HG03159 (cell line): ENCODE results near the gene NPAS2.

ENCODE experiments used
- ATAC-seq: cut with Tn5 transposase; IDR thresholded peaks from one replicate; pipeline ENCODE4 v1.9.1; 2021; ENCODE audit warnings: mild to moderate bottlenecking, moderate library complexity; ENCODE audit not compliant: unreplicated experiment

NPAS2 gene

GRCh38 chr2:100853909-100854810 lies 34.2 kb downstream of the NPAS2 start:
- no peak for ATAC-seq

GRCh38 chr2:100855084-100855483 lies 35.1 kb downstream of the NPAS2 start:
- ATAC-seq: no peak

DNA sequence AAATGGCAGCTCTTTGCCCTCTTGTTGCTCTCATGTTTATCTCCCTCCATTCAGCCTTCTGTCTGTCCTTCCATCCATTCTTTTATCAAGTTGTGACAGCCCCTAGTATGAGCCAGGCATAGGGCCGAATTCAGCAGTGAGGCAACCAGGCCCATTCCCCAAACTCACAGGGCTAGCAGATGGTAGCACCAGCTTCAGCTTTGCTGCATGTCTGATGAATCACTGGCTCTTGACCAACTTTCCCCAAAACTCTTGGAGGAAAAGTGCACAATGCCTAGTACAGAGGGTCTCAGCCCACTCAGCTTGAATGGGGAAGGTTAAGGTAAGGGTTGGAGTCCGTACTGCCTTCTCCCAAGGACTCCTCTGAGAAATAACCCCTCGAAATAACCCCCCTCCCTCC lies 35.7 kb downstream of the NPAS2 start:
- no peak for ATAC-seq

DNA sequence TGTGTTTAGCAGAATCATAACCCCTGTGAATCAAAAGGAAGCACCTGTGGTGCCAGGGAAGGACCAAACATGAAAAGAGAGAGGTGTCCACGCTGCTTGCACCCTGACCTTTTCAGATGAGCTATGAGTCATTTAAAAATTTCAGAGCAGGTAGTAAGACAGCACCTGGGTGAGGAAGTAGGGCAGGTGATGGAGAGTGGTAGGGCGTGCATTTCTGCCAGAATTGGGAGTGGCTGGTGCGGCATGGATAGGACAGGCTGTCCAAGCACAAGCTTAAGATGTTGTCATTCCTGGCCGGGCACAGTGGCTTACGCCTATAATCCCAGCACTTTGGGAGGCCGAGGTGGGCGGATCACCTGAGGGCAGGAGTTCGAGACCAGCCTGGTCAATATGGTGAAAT lies 36.8 kb downstream of the NPAS2 start:
- ATAC-seq: no peak

GRCh38 chr2:100857341-100857740 lies 37.4 kb downstream of the NPAS2 start:
- ATAC-seq: no peak

DNA sequence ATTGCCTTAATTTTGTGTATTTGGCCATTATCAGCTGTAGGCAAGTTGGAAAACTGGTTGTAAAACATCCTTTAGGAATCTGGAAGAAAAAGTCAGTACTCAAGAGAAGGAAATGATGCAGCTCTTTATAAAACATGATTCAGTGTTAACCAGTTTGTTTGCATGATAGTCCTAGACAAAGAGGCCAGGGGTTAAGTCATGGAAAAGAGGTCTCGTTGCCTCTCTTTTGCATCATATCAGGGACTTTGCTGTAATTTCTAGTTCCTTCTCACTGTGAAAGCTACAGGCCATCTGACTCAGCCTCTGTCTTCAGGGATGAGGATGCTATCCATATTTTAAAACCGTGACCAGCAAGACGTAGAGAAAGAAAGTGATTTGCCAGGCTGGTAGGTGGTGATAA lies 38.0 kb downstream of the NPAS2 start:
- no peak for ATAC-seq

DNA sequence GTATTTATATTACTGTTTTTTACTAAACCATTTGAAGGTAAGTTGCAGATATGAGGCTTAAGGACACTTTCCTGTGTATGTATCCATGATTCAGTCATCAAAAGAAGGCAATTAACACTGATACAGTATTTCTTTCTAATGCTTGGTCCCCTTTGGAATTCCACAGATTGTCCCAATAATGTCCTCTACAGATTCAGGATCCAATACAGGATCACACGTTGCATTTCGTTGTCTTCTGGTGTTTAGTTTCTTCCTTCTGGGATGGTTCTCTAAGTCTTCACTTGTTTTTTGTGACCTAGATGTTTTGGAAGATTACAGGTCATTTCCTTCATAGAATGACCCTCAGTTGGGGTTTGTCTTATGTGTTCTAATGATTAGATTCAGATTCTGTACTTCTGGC lies 40.0 kb downstream of the NPAS2 start:
- no peak for ATAC-seq

- no peak for ATAC-seq
These were observed 41.4 kb downstream of the NPAS2 start for GRCh38 chr2:100861340-100861739.

DNA sequence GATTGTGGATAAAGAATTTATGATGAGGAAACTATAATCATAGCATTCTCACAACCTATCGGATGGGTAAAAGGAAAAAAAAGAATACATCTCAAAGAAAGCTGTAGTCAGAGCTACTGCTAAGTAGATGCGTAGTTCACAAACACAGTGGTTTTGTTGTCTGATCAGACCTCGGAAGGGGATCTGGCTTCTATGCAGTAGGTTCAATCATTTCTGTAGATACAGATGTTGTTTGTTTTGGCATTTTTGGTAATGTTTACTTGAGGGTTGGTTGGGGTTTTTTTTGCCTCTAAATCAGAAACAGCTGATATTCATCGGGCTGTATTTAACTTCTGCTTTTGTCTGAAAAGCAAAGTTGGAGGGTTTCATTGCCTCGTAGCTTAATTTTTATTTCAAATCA lies 42.1 kb downstream of the NPAS2 start:
- no peak for ATAC-seq

DNA sequence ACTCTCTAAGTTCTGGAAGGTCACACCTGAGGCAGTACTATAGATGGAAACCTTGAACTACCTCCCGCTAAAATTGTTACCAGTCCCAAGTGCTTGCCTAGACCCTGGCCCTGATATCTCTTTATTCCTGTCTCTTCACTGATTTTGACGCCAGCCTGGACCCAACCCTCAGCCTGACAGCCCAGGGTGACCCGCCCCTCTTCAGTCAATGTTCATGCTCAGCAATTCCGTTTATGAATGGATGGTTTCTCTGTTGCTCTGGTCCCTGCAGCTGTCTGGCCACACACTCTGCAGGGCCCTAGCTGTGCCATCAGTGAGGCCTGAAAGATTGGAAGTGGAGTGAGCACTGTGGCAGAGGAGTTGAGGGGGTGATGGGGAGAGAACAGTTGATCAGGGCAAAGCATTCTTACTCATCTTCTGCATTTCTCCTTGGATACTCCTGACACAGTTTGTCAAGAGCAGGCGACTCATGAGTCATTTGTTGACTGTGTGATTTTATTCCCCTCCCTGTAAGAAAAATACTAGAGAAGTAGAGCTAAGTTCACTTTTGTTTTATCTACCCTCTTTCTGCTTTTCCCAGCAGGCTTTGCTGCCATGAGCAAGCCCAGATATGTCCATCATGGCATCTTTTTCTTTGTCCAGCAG lies 46.0 kb downstream of the NPAS2 start:
- ATAC-seq: no peak

GRCh38 chr2:100868083-100868482 lies 48.1 kb downstream of the NPAS2 start:
- no peak for ATAC-seq

- ATAC-seq: no peak
These were observed 49.2 kb downstream of the NPAS2 start for GRCh38 chr2:100869120-100869519.

DNA sequence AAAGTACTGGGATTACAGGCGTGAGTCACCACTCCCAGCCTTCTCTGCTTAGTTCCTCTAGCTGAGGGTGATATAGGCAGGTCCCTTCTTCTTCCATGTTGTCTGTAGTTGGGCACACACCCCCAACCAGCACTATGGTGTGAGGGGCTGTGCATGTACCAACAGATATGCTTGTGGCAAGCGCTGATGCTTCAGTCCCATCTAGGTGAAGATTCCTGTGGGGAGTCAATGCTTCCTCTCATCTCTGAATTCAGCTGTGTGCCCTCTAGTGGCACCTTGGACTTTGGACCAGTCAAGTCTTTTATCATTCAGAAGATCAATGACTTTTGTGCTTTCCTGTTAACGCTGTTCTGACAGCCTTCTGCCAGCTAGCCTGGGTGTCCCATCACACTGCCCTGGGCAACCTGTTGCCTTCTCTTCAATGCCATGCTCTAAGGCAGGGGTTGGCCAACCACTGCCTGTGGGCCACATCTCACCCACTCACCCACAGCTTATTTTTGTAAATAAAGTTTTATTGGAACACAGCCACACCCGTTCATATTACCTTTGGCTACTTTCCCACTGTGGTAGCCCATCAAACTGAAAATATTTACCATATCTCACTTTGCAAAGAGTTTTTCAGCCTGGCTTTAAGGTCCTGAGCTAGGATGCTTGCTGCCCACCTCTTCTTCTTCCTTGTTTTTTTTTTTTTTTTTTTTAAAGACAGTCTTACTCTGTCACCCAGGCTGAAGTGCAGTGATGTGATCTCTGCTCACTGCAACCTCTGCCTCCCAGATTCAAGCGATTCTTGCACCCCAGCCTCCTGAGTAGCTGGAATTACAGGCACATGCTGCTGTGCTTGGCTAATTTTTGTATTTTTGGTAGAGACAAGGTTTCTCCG lies 51.0 kb downstream of the NPAS2 start:
- ATAC-seq: no peak

- no peak for ATAC-seq
These were observed 55.7 kb downstream of the NPAS2 start for GRCh38 chr2:100875516-100876230.

DNA sequence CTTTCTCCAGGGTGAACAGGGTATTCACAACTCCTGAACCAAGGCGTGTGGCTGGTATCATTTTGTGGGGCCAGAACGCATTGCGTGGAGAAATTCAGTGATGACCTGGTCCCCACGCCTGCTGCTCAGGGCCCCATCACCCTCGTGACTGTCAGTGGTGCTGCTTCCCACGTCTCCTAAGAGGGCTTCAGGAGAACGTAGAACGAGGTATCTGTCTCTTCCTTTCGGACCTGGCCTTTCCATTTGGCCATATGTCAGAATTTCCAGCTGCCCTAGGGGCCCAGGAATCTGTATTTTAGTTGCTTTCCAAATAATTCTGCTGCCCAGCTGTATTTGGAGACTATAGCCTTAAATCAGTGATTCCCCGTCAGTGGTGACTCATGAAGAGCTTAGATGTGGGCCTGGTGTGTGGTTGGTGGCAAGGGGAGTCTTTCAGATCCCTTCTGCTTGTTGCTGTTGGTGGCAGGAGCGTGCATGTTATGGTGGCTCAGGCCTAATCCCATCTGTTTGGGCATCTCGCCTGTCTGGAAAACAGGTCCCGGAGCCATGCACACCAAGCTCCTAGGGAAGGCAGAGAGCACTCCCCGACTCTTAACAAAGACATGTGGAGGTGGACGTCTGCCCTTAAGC lies 56.4 kb downstream of the NPAS2 start:
- no peak for ATAC-seq

DNA sequence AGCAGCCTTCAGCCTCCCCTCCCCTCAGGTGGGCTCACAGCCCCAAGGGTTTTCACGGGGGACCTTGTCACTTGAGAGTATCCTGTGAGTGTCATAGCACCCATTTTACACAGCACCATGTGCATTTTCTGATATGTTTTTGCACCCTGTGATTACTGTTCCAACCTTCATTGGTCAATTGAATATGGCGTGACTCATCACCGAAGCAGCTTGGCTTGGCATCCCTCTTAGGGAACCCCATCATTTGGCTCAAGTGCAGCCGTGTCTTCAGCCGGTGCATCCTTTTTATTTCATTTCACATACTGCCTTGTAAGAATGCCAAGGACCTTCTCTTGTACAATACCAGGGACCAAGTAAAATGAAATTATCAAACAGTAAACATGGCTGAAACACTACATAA lies 57.6 kb downstream of the NPAS2 start:
- no peak for ATAC-seq

- ATAC-seq: no peak
These were observed 58.3 kb downstream of the NPAS2 start for GRCh38 chr2:100878000-100878791.

DNA sequence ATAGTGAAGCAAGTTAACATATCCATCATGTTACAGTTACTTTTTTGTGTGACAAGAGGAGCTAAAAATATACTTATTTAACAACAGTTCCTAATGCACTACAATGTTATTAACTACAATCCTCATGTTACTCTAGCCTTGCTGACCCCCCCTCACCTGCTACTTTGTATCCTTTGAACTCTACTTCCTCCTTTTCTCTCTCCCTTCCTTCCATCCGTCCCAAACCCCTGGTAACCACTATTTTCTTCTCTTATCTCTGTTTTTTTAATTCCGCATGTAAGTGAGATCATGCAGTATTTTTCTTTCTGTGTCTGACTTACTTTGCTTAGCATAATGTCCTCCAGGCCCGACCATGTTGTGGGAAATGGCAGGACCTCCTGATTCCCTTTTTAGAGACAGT lies 59.4 kb downstream of the NPAS2 start:
- ATAC-seq: no peak

- no peak for ATAC-seq
These were observed 60.1 kb downstream of the NPAS2 start for GRCh38 chr2:100880036-100880435.

DNA sequence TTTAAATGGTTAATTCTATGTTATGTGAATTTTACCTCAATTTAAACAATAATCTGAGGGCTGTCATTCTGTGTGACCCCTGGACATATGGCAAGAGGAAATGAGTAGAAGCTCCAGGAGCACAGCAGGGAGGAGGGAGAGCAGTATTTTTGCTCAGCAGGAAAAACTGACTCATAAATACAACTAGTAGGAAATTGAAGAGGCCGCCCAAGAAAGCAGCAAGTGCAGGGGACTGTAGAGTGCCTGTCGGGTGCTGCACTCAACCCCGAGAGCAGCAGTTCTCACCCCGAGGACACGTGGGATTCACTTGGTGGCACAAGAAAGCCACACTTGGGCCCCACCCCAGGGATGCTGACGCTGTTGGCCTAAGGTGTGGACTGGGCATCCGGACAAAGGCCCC lies 60.8 kb downstream of the NPAS2 start:
- ATAC-seq: no peak
